HEK293 (cell line): ENCODE data around the gene HMOX1.

Experiments
- CTCF ChIA-PET: fragments of 350-600 bp; formaldehyde crosslinking; extraction: SDS; loops from one replicate; lab custom pipeline; 2021; ENCODE audit warnings: antibody characterized with exemption; lab: Yijun Ruan, JAX
- POLR2A ChIA-PET: fragments of 300-600 bp; formaldehyde crosslinking; extraction: SDS; loops from one replicate; lab custom pipeline; 2020; ENCODE audit warnings: antibody characterized with exemption, inconsistent platforms; lab: Yijun Ruan, JAX
- H3K27ac ChIP-seq: fragments of 200-500 bp; sonication (Bioruptor generic); 2 replicates; pipeline ENCODE4 v1.5.1; 2014; ENCODE audit warnings: low read depth, low read length, control low read depth, inconsistent platforms; ENCODE audit errors: extremely low read depth
- H3K36me3 ChIP-seq, 2 experiments: fragments of 200-500 bp in 1 of 2; sonication (Bioruptor generic) in 1 of 2; 1 replicate in 1 of 2; 2 replicates in 1 of 2; pipeline ENCODE4 v1.5.1; 2014 to 2017; ENCODE audit warnings: inconsistent platforms in 2 of 2, low read length in 2 of 2; ENCODE audit not compliant: control insufficient read depth in 2 of 2, insufficient read depth in 1 of 2
- H3K4me1 ChIP-seq: fragments of 200-500 bp; sonication (Bioruptor generic); 2 replicates; pipeline ENCODE4 v1.5.1; 2014; ENCODE audit warnings: mild to moderate bottlenecking, low read length, inconsistent platforms; ENCODE audit not compliant: control insufficient read depth, insufficient read depth
- H3K4me3 ChIP-seq: 2 replicates; pipeline ENCODE4 v1.5.1; 2011; ENCODE audit warnings: low read depth, mild to moderate bottlenecking, control low read depth, low read length, moderate library complexity
- H3K9me3 ChIP-seq: fragments of 200-500 bp; sonication (Bioruptor generic); 2 replicates; pipeline ENCODE4 v1.5.1; 2014; ENCODE audit warnings: low read depth, low read length, inconsistent platforms; ENCODE audit not compliant: control insufficient read depth, insufficient read depth
- GLI2 ChIP-seq: fragments of 450-650 bp; formaldehyde crosslinking; IDR thresholded peaks from 2 replicates; pipeline ENCODE4; 2017; ENCODE audit warnings: missing biosample characterization, missing genetic modification characterization, low read depth, borderline replicate concordance
- PRDM1 ChIP-seq: fragments of 450-650 bp; formaldehyde crosslinking; IDR thresholded peaks from 2 replicates; pipeline ENCODE4; 2016; ENCODE audit warnings: missing biosample characterization, missing genetic modification characterization
- SETDB1 ChIP-seq: IDR thresholded peaks from one replicate; pipeline ENCODE4 v1.6.1; 2017; ENCODE audit warnings: mild to moderate bottlenecking, low read length, moderate library complexity, mixed read lengths; ENCODE audit not compliant: insufficient read length
- SP2 ChIP-seq: fragments of 450-650 bp; formaldehyde crosslinking; IDR thresholded peaks from 2 replicates; pipeline ENCODE4 v1.5.1; 2016; ENCODE audit warnings: missing biosample characterization, missing genetic modification characterization
- ZIC2 ChIP-seq: fragments of 450-650 bp; formaldehyde crosslinking; IDR thresholded peaks from 2 replicates; pipeline ENCODE4 v1.5.1; 2016; ENCODE audit warnings: missing biosample characterization, missing genetic modification characterization
- ZNF138 ChIP-seq: fragments of 450-650 bp; formaldehyde crosslinking; IDR thresholded peaks from 2 replicates; pipeline ENCODE4 v1.5.1; 2016; ENCODE audit warnings: missing biosample characterization, missing genetic modification characterization, borderline replicate concordance
- ZNF155 ChIP-seq: fragments of 450-650 bp; formaldehyde crosslinking; IDR thresholded peaks from 2 replicates; pipeline ENCODE4 v1.5.1; 2016; ENCODE audit warnings: missing biosample characterization, missing genetic modification characterization
- ZNF214 ChIP-seq: fragments of 450-650 bp; formaldehyde crosslinking; IDR thresholded peaks from 2 replicates; pipeline ENCODE4 v1.5.1; 2017; ENCODE audit warnings: missing biosample characterization, mild to moderate bottlenecking, missing genetic modification characterization, borderline replicate concordance
- ZNF311 ChIP-seq: fragments of 450-650 bp; formaldehyde crosslinking; IDR thresholded peaks from 2 replicates; pipeline ENCODE4 v1.5.1; 2017; ENCODE audit warnings: missing biosample characterization, missing genetic modification characterization, borderline replicate concordance
- ZNF335 ChIP-seq: fragments of 450-650 bp; formaldehyde crosslinking; conservative IDR thresholded peaks from 2 replicates; pipeline ENCODE4 v1.5.1; 2016; ENCODE audit warnings: missing biosample characterization, missing genetic modification characterization
- ZNF530 ChIP-seq: fragments of 450-650 bp; formaldehyde crosslinking; IDR thresholded peaks from 2 replicates; pipeline ENCODE4 v1.5.1; 2016; ENCODE audit warnings: low read depth, missing biosample characterization, missing genetic modification characterization
- ZNF596 ChIP-seq: fragments of 450-650 bp; IDR thresholded peaks from 2 replicates; pipeline ENCODE4 v1.5.0; 2018; ENCODE audit warnings: missing biosample characterization, mild to moderate bottlenecking, missing genetic modification characterization, moderate library complexity
- ZNF626 ChIP-seq: fragments of 450-650 bp; sonication (Bioruptor Pico); formaldehyde crosslinking; IDR thresholded peaks from 2 replicates; pipeline ENCODE4 v1.5.1; 2018; ENCODE audit warnings: missing biosample characterization, missing genetic modification characterization, inconsistent platforms
- TF ChIP-seq, protein P1 (sequence below): fragments of 450-650 bp; formaldehyde crosslinking; IDR thresholded peaks from 2 replicates; pipeline ENCODE4 v1.5.1; 2017; ENCODE audit warnings: missing biosample characterization, missing genetic modification characterization
- TF ChIP-seq, protein P2 (sequence below): fragments of 450-650 bp; formaldehyde crosslinking; IDR thresholded peaks from 2 replicates; pipeline ENCODE4 v1.5.1; 2016; ENCODE audit warnings: missing biosample characterization, missing genetic modification characterization
- TF ChIP-seq, protein P3 (sequence below): fragments of 450-650 bp; formaldehyde crosslinking; optimal IDR thresholded peaks from 2 replicates; pipeline ENCODE3; 2016; ENCODE audit warnings: missing biosample characterization, mild to moderate bottlenecking, missing genetic modification characterization
- TF ChIP-seq, protein P4 (sequence below): fragments of 450-650 bp; formaldehyde crosslinking; IDR thresholded peaks from 2 replicates; pipeline ENCODE4 v1.5.1; 2017; ENCODE audit warnings: missing biosample characterization, missing genetic modification characterization

HMOX1 gene

DNA sequence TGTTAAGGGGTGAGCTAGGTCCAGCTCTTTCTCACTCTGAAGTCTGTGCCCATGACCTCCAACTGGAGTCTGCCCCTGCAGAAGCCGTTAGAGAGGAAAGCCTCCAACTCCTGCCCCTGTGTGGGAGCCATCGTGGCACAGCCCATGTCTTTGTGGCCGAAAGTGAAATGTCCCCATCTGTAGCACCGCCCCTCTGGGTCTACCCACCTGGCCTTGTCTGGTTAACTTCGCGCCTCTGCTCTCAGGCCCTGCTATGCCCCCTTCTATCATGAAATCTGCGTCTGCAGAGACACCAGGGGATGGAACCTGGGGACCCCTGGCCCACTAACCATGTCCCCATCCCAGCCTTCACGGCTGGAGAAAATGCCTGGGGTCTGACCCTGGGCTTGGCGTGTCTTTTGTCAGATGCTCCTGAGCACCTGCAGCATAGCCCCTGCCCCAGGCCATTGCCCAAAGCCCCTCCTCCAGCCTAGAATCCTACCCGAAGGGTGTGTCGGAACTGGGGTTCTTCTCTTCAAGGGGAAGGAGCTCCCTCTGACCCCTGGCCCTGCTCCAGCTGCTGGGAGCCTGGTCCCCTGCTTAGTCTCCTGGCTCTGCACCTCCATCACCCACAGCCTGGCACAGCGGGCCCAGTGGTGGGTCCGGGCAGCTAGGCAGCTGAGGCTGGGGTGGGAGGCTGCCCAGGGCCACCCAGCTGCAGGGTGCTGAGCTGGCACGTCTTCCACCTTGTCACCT lies 35.8 kb upstream of the HMOX1 start:
- H3K4me1 ChIP-seq: no peaks in the 10 kb centered on the region
- H3K4me3 ChIP-seq: no peak overlapping the region
- no peak for TF ChIP-seq ZNF138 (tag by site-specific recombination)
- TF ChIP-seq ZNF596: no peak
- no peak for TF ChIP-seq ZNF530 (tag by site-specific recombination)
- TF ChIP-seq SP2 (tag by site-specific recombination): no peak
- no peak for TF ChIP-seq ZNF335
- TF ChIP-seq, protein P1, sequence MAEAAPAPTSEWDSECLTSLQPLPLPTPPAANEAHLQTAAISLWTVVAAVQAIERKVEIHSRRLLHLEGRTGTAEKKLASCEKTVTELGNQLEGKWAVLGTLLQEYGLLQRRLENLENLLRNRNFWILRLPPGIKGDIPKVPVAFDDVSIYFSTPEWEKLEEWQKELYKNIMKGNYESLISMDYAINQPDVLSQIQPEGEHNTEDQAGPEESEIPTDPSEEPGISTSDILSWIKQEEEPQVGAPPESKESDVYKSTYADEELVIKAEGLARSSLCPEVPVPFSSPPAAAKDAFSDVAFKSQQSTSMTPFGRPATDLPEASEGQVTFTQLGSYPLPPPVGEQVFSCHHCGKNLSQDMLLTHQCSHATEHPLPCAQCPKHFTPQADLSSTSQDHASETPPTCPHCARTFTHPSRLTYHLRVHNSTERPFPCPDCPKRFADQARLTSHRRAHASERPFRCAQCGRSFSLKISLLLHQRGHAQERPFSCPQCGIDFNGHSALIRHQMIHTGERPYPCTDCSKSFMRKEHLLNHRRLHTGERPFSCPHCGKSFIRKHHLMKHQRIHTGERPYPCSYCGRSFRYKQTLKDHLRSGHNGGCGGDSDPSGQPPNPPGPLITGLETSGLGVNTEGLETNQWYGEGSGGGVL (tag by site-specific recombination): no peak
- TF ChIP-seq SETDB1: no peak
- no peak for TF ChIP-seq ZNF311 (tag by site-specific recombination)
- TF ChIP-seq ZNF155 (tag by site-specific recombination): no peak
- ChIA-PET POLR2A (no interaction called here), CTCF (no interaction called here)
- H3K27ac ChIP-seq: no peak overlapping the region
- no peaks in the 10 kb centered on the region for H3K9me3 ChIP-seq
- peaks cover 12 to 61% of the 10 kb centered on the region in 2 experiments; a peak in 2 of 3 replicates for H3K36me3 ChIP-seq

DNA sequence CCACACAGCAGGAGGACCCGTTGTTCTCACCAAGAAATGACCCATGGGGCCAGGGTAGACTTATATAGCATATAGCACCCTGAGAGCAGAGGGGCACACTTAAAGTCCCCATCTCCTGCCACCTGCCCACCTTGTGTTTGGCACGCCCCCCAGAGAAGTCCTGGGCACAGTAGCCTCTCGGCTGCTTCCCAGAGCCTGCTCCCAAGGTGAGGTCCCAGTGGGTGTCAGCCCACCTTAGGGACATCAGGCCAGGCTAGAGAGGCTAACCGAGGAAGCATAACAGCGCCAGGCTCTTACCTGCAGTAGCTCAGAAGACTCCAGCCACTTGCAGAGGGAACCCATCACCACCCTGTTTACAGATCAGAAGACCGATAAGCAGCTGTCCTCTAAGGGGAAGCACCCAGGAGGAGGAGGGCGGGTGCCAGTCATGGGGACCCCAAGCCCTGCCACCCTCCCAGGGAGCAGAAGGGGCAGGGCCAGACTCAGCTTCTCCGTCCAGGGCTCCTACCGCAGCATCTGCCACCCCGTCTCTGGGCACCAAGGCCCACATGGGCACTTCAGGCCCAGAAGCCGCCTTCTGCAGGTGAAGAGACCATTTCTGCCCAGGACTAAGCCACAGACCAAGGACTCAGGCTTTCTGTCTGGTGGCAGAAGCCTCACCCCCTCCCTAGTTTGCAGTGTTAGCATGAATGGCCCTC lies 34.9 kb upstream of the HMOX1 start:
- Histone ChIP-seq H3K4me3 (no peak overlapping the region), H3K27ac (no peak overlapping the region), H3K4me1 (no peaks in the 10 kb centered on the region), H3K9me3 (no peaks in the 10 kb centered on the region), H3K36me3 (peaks cover 12 to 53% of the 10 kb centered on the region in 2 experiments; a peak in 2 of 3 replicates)
- ChIA-PET POLR2A (no interaction called here), CTCF (interaction anchor here (0.6 kb wide), 1 partner anchor 238 kb away, joined by 3 read pairs; no protein-coding TSS in a partner anchor)
- TF ChIP-seq PRDM1 (tag by site-specific recombination) (no peak), ZNF214 (tag by site-specific recombination) (no peak)

DNA sequence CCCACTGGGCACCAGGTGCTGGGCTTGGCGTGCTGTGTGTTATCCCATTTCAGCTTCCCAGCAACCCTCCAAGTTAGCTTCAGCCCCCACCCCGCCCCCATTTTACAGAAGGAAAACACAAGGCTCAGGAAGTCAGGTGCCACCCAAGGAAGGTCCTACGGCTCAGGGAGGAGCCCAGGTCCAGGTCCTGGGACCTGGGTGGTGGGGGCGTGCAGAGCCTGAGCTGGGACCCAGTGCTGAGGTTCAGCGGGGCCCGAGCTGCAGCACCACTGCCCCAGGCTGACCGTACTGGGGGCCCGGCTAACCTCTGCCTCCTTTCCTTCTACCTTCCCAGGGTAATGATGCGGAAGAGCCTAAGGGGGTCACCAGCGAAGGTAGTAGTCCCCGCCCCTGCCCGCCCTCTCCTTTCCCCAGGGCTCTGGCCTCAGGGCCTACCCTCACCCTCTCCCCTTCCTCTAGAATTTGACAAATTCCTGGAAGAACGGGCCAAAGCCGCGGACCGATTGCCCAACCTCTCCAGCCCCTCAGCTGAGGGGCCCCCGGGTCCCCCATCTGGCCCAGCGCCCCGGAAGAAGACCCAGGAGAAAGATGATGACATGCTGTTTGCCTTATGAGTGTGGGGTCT lies 34.2 kb upstream of the HMOX1 start:
- no peaks in the 10 kb centered on the region for H3K9me3 ChIP-seq
- peaks cover 12 to 46% of the 10 kb centered on the region in 2 experiments; a peak in 2 of 3 replicates for H3K36me3 ChIP-seq
- no peak overlapping the region for H3K27ac ChIP-seq
- POLR2A ChIA-PET: interaction anchor here (0.6 kb wide), 1 partner anchor 1878 kb away, joined by 7 read pairs; no protein-coding TSS in a partner anchor
- no peaks in the 10 kb centered on the region for H3K4me1 ChIP-seq
- CTCF ChIA-PET: interaction anchor here (0.6 to 1.3 kb wide), 3 partner anchors 81 to 720 kb away, joined by 3 to 4 read pairs (median 3); no protein-coding TSS in a partner anchor
- H3K4me3 ChIP-seq: no peak overlapping the region
- TF ChIP-seq, protein P2, sequence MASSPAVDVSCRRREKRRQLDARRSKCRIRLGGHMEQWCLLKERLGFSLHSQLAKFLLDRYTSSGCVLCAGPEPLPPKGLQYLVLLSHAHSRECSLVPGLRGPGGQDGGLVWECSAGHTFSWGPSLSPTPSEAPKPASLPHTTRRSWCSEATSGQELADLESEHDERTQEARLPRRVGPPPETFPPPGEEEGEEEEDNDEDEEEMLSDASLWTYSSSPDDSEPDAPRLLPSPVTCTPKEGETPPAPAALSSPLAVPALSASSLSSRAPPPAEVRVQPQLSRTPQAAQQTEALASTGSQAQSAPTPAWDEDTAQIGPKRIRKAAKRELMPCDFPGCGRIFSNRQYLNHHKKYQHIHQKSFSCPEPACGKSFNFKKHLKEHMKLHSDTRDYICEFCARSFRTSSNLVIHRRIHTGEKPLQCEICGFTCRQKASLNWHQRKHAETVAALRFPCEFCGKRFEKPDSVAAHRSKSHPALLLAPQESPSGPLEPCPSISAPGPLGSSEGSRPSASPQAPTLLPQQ (tag by site-specific recombination): no peak
- TF ChIP-seq, protein P3, sequence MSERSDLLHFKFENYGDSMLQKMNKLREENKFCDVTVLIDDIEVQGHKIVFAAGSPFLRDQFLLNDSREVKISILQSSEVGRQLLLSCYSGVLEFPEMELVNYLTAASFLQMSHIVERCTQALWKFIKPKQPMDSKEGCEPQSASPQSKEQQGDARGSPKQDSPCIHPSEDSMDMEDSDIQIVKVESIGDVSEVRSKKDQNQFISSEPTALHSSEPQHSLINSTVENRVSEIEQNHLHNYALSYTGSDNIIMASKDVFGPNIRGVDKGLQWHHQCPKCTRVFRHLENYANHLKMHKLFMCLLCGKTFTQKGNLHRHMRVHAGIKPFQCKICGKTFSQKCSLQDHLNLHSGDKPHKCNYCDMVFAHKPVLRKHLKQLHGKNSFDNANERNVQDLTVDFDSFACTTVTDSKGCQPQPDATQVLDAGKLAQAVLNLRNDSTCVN (tag by site-specific recombination): no peak
- no peak for TF ChIP-seq ZIC2 (tag by site-specific recombination)
- no peak for TF ChIP-seq ZNF626 (tag by site-specific recombination)
- no peak for TF ChIP-seq GLI2 (tag by site-specific recombination)
- TF ChIP-seq, protein P4, sequence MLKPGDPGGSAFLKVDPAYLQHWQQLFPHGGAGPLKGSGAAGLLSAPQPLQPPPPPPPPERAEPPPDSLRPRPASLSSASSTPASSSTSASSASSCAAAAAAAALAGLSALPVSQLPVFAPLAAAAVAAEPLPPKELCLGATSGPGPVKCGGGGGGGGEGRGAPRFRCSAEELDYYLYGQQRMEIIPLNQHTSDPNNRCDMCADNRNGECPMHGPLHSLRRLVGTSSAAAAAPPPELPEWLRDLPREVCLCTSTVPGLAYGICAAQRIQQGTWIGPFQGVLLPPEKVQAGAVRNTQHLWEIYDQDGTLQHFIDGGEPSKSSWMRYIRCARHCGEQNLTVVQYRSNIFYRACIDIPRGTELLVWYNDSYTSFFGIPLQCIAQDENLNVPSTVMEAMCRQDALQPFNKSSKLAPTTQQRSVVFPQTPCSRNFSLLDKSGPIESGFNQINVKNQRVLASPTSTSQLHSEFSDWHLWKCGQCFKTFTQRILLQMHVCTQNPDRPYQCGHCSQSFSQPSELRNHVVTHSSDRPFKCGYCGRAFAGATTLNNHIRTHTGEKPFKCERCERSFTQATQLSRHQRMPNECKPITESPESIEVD (tag by site-specific recombination): no peak
